Activated T-cell treated with anti-CD3 and anti-CD28 coated beads for 4 hours (primary cell): ENCODE results near the gene MVK.

ENCODE experiments used
- DNase-seq: peaks from one replicate; pipeline ENCODE4 v3.0.0-alpha.2; 2020

The MVK gene

GRCh38 chr12:109637996-109638395 is 64.4 kb downstream of the MVK start:
- no peak for DNase-seq

- DNase-seq = no peak
These were observed 65.1 kb downstream of the MVK start for GRCh38 chr12:109638735-109639134.

- no peak for DNase-seq
These were observed 65.7 kb downstream of the MVK start for GRCh38 chr12:109639151-109639872.

GRCh38 chr12:109640961-109641360 is 67.4 kb downstream of the MVK start:
- DNase-seq = no peak

- DNase-seq = no peak
These were observed 67.8 kb downstream of the MVK start for GRCh38 chr12:109641422-109641821.

GRCh38 chr12:109642506-109643132 is 69.0 kb downstream of the MVK start:
- DNase-seq = no peak

GRCh38 chr12:109645194-109645593 is 71.6 kb downstream of the MVK start:
- no peak for DNase-seq

- DNase-seq = no peak
These were observed 72.1 kb downstream of the MVK start for GRCh38 chr12:109645708-109646107.
